Stimulated activated naive B cell treated with anti-CD40 and anti-IgM and Interleukin-4, amounts not matched to agents 10 μg/mL and 1 μg/mL and 100 μg/mL, for 72 hours (primary cell): ENCODE data around the gene GOLGA6L1.
"Not testable (repeated sequence)": the region's sequence is repeated elsewhere in the genome, so short reads cannot be mapped to it uniquely, and the experiment has no call there.

Experiments
- ATAC-seq, 2 donors: fragments of 150-1000 bp; cut with Tn5 transposase; replicated peaks; 2 replicates each; pipeline ENCODE4 v1.10.0; 2021; ENCODE audit warnings: moderate library complexity in 1 of 2
- DNase-seq: peaks from one replicate; pipeline ENCODE4 v3.0.0; 2021
- H3K27ac Mint-ChIP-seq: one replicate; pipeline ENCODE4 v1.8.0; 2022; ENCODE audit warnings: mild to moderate bottlenecking, mixed read lengths
- H3K27me3 Mint-ChIP-seq, 2 donors: one replicate each; pipeline ENCODE4 v1.8.0; 2022; ENCODE audit warnings: mixed read lengths in 2 of 2
- H3K36me3 Mint-ChIP-seq, 2 donors: one replicate each; pipeline ENCODE4 v1.8.0; 2022; ENCODE audit warnings: mixed read lengths in 2 of 2, mild to moderate bottlenecking in 1 of 2
- H3K4me1 Mint-ChIP-seq, 2 donors: one replicate each; pipeline ENCODE4 v1.8.0; 2022; ENCODE audit warnings: mixed read lengths in 2 of 2, mild to moderate bottlenecking in 1 of 2
- H3K4me3 Mint-ChIP-seq, 2 donors: one replicate each; pipeline ENCODE4 v1.8.0; 2022; ENCODE audit warnings: mild to moderate bottlenecking in 2 of 2, mixed read lengths in 2 of 2, moderate library complexity in 1 of 2
- H3K9me3 Mint-ChIP-seq, 2 donors: one replicate each; pipeline ENCODE4 v1.8.0; 2022; ENCODE audit warnings: mixed read lengths in 2 of 2, mild to moderate bottlenecking in 1 of 2

The GOLGA6L1 gene

GRCh38 chr15:23136722-23137121, at the start of gene GOLGA6L1:
Gene GOLGA6L1, minus strand, starts transcription at chr15:23136822. Its CDS starts 91 bp downstream, at chr15:23136731.
- H3K4me1 Mint-ChIP-seq, result not testable (repeated sequence)

GRCh38 chr15:23181201-23181600, 44.6 kb upstream of the GOLGA6L1 start:
- peaks cover 4 to 11% of the 10 kb centered on the region in 2 donors for H3K27me3 Mint-ChIP-seq
- H3K9me3 Mint-ChIP-seq, H3K36me3 Mint-ChIP-seq, H3K27ac Mint-ChIP-seq, H3K4me1 Mint-ChIP-seq, DNase-seq, ATAC-seq, H3K4me3 Mint-ChIP-seq: not testable (repeated sequence)

More at GRCh38 chr15:23136722-23137121, at the start of gene GOLGA6L1:
- not testable (repeated sequence) for DNase-seq, H3K9me3 Mint-ChIP-seq, ATAC-seq, H3K27me3 Mint-ChIP-seq, H3K36me3 Mint-ChIP-seq, H3K27ac Mint-ChIP-seq, H3K4me3 Mint-ChIP-seq

- H3K27ac Mint-ChIP-seq, DNase-seq, H3K4me1 Mint-ChIP-seq: not testable (repeated sequence)
Observed at GRCh38 chr15:23180547-23180927, 43.9 kb upstream of the GOLGA6L1 start.

GRCh38 chr15:23179768-23180546, 43.3 kb upstream of the GOLGA6L1 start:
- DNase-seq, H3K36me3 Mint-ChIP-seq, H3K4me1 Mint-ChIP-seq, H3K27ac Mint-ChIP-seq, H3K4me3 Mint-ChIP-seq, H3K9me3 Mint-ChIP-seq: not testable (repeated sequence)
- peaks cover 4 to 11% of the 10 kb centered on the region in 2 donors for H3K27me3 Mint-ChIP-seq
- ATAC-seq, result peak in 1 of 2 donors; percentile 47

More at GRCh38 chr15:23180547-23180927, 43.9 kb upstream of the GOLGA6L1 start:
- peaks cover 4 to 11% of the 10 kb centered on the region in 2 donors for H3K27me3 Mint-ChIP-seq
- not testable (repeated sequence) for H3K36me3 Mint-ChIP-seq, H3K9me3 Mint-ChIP-seq, H3K4me3 Mint-ChIP-seq
- ATAC-seq, result peak in 1 of 2 donors; percentile 3

GRCh38 chr15:23176683-23177082, 40.1 kb upstream of the GOLGA6L1 start:
- not testable (repeated sequence) for DNase-seq, H3K9me3 Mint-ChIP-seq, H3K36me3 Mint-ChIP-seq, H3K27ac Mint-ChIP-seq, H3K4me1 Mint-ChIP-seq, H3K4me3 Mint-ChIP-seq, ATAC-seq
- peaks cover 4 to 11% of the 10 kb centered on the region in 2 donors for H3K27me3 Mint-ChIP-seq

GRCh38 chr15:23175606-23176005, 39.0 kb upstream of the GOLGA6L1 start:
- H3K27ac Mint-ChIP-seq, H3K9me3 Mint-ChIP-seq, H3K36me3 Mint-ChIP-seq, ATAC-seq, H3K4me3 Mint-ChIP-seq, H3K4me1 Mint-ChIP-seq, H3K27me3 Mint-ChIP-seq, DNase-seq: not testable (repeated sequence)

GRCh38 chr15:23174609-23175140, 38.1 kb upstream of the GOLGA6L1 start:
- not testable (repeated sequence) for H3K27ac Mint-ChIP-seq, H3K4me1 Mint-ChIP-seq, ATAC-seq, H3K27me3 Mint-ChIP-seq, DNase-seq, H3K9me3 Mint-ChIP-seq, H3K4me3 Mint-ChIP-seq, H3K36me3 Mint-ChIP-seq

- H3K4me3 Mint-ChIP-seq, DNase-seq, H3K4me1 Mint-ChIP-seq, H3K27ac Mint-ChIP-seq, H3K36me3 Mint-ChIP-seq, H3K27me3 Mint-ChIP-seq, H3K9me3 Mint-ChIP-seq, ATAC-seq: not testable (repeated sequence)
Observed at GRCh38 chr15:23132787-23133186, 3.8 kb downstream of the GOLGA6L1 start.

- H3K36me3 Mint-ChIP-seq, result no peaks in the 10 kb centered on the region
- no peak overlapping the region for H3K27ac Mint-ChIP-seq
- no peak for ATAC-seq
- no peak for DNase-seq
- H3K27me3 Mint-ChIP-seq, result peaks cover 4 to 18% of the 10 kb centered on the region in 2 donors
- peaks cover 2 to 4% of the 10 kb centered on the region in 2 donors for H3K9me3 Mint-ChIP-seq
- no peaks in the 10 kb centered on the region for H3K4me1 Mint-ChIP-seq
- no peak overlapping the region for H3K4me3 Mint-ChIP-seq
Observed at GRCh38 chr15:23118208-23118607, 18.4 kb downstream of the GOLGA6L1 start.

GRCh38 chr15:23095796-23096195, 40.8 kb downstream of the GOLGA6L1 start:
- no peaks in the 10 kb centered on the region for H3K36me3 Mint-ChIP-seq
- H3K4me3 Mint-ChIP-seq, result no peak overlapping the region
- no peaks in the 10 kb centered on the region for H3K4me1 Mint-ChIP-seq
- no peak for ATAC-seq
- no peak for DNase-seq
- H3K27ac Mint-ChIP-seq, result no peak overlapping the region
- H3K27me3 Mint-ChIP-seq, result peaks cover under 1 to 11% of the 10 kb centered on the region in 2 donors
- no peaks in the 10 kb centered on the region for H3K9me3 Mint-ChIP-seq

GRCh38 chr15:23083115-23083514, 53.5 kb downstream of the GOLGA6L1 start:
- no peaks in the 10 kb centered on the region for H3K4me1 Mint-ChIP-seq
- H3K9me3 Mint-ChIP-seq, result no peaks in the 10 kb centered on the region
- H3K36me3 Mint-ChIP-seq, result no peaks in the 10 kb centered on the region
- no peak for DNase-seq
- H3K27ac Mint-ChIP-seq, result no peak overlapping the region
- H3K4me3 Mint-ChIP-seq, result no peak overlapping the region
- peaks cover 0 to 7% of the 10 kb centered on the region in 2 donors for H3K27me3 Mint-ChIP-seq
- no peak for ATAC-seq

- H3K27ac Mint-ChIP-seq, DNase-seq, H3K4me1 Mint-ChIP-seq, H3K27me3 Mint-ChIP-seq, H3K4me3 Mint-ChIP-seq, ATAC-seq, H3K36me3 Mint-ChIP-seq, H3K9me3 Mint-ChIP-seq: not testable (repeated sequence)
Observed at GRCh38 chr15:23081996-23082737, 54.5 kb downstream of the GOLGA6L1 start.

- H3K4me3 Mint-ChIP-seq, result no peak overlapping the region
- DNase-seq, result no peak
- H3K4me1 Mint-ChIP-seq, result no peaks in the 10 kb centered on the region
- H3K27me3 Mint-ChIP-seq, result peaks cover 0 to 7% of the 10 kb centered on the region in 2 donors
- no peak for ATAC-seq
- no peaks in the 10 kb centered on the region for H3K36me3 Mint-ChIP-seq
- H3K27ac Mint-ChIP-seq, result no peak overlapping the region
- H3K9me3 Mint-ChIP-seq, result no peaks in the 10 kb centered on the region
Observed at GRCh38 chr15:23081271-23081670, 55.4 kb downstream of the GOLGA6L1 start.

GRCh38 chr15:23079766-23080165, 56.9 kb downstream of the GOLGA6L1 start:
- Mint-ChIP-seq H3K36me3 (no peaks in the 10 kb centered on the region), H3K27ac (no peak overlapping the region), H3K9me3 (no peaks in the 10 kb centered on the region), H3K4me3 (no peak overlapping the region), H3K27me3 (no peaks in the 10 kb centered on the region), H3K4me1 (no peaks in the 10 kb centered on the region)
- ATAC-seq (no peak), DNase-seq (no peak)
